ENCODE measurements around the gene SERPINA9.
"Not testable (repeated sequence)": the region's sequence is repeated elsewhere in the genome, so short reads cannot be mapped to it uniquely, and the experiment has no call there.

SERPINA9 gene

DNA sequence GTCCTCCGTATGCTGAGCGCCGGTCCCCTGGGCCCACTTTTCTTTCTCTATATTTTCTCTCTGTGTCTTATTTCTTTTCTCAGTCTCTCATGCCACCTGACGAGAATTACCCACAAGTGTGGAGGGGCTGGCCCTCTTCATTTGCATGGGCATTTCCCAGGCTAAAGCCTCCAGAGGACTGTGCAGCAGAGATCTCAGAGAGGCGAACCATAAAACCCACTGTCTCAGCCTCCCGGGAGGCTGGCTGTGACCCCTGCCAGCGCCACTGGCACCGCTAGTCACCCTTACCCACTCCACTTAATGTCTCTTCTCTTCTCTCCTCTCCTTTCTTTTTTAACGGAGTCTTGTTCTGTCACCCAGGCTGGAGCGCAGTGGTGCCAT is 7.1 kb upstream of the SERPINA9 start (continued):
- TF ChIP-seq ZNF544 (tag by site-specific recombination; IDR thresholded peaks at IDR 0.05): no peak
- TF ChIP-seq ZBTB6 (tag by site-specific recombination; IDR thresholded peaks at IDR 0.05): no peak
- no peak for TF ChIP-seq PRDM2 (tag by site-specific recombination; IDR thresholded peaks at IDR 0.05; ENCODE audit: borderline replicate concordance)
- no peak for TF ChIP-seq ZSCAN4 (tag by site-specific recombination; IDR thresholded peaks at IDR 0.05)

DNA sequence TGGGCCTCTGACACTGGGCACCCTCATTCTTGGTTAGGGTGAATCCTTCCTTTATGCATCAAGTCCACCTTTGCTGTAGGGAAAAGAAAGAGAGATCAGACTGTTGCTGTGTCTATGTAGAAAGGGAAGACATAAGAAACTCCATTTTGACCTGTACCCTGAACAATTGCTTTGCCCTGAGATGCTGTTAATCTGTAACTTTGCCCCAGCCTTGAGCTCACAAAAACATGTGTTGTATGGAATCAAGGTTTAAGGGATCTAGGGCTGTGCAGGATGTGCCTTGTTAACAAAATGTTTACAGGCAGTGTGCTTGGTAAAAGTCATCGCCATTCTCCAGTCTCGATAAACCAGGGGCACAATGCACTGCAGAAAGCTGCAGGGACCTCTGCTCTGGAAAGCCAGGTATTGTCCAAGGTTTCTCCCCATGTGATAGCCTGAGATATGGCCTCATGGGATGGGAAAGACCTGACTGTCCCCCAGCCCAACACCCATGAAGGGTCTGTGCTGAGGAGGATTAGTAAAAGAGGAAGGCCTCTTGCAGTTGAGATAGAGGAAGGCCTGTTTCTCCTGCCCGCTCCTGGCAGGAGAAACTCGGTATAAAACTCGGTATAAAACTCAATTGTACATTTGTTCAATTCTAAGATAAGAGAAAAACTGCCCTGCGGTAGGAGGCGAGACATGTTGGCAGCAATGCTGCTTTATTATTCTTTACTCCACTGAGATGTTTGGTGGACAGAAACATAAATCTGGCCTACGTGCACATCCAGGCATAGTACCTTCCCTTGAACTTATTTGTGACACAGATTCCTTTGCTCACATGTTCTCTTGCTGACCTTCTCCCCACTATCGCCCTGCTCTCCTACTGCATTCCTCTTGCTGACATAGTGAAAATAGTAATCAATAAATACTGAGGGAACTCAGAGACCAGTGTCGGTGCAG is 6.4 kb upstream of the SERPINA9 start:
- H3K9me3 ChIP-seq (ENCODE audit: control insufficient read depth, insufficient read depth, low read depth, low read length); H3K4me3 ChIP-seq (ENCODE audit: low read depth, low read length); CTCF ChIA-PET; POLR2A ChIA-PET; H3K36me3 ChIP-seq (ENCODE audit: control insufficient read depth in 2 of 2, insufficient read depth in 1 of 2, low read length in 2 of 2); H3K4me1 ChIP-seq (ENCODE audit: control insufficient read depth, insufficient read depth, low read length); H3K27ac ChIP-seq (ENCODE audit: extremely low read depth, low read depth, low read length): not testable (repeated sequence)

DNA sequence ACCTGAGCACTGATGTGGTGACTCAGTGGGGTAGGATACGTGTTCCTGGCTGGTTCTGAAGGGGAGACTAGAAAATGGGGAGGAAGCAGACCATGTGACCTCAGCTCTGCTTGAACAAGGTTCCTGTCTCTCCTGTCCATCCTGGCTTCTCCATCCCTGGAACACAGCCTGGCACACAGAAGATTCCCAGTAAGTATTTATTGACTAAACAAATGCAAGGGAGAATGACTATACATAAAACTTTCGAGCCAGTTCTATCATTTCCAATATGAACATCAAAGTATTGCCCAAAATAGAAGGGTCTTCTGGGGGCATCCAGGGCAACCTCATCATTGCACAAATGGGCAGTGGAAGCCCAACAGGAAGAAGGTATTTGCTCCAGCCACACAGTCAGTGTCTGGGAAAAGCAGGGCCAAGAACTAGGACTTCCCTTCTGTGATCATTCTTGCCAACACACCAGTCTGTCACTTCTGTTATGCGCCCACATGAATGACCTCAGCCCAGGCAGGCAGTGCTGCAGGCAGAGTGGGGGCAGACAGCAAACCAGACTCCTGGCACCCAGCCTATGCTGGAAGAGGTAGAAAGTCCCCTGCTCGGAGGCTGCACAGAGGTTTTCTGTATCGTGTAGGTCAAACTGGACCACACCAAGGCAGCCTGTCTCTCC is 5.6 kb upstream of the SERPINA9 start:
- H3K9me3 ChIP-seq (ENCODE audit: control insufficient read depth, insufficient read depth, low read depth, low read length): no peaks in the 10 kb centered on the region
- TF ChIP-seq ZNF266 (tag by site-specific recombination; IDR thresholded peaks at IDR 0.05; ENCODE audit: low read depth) (no peak), EGR2 (tag by site-specific recombination; IDR thresholded peaks at IDR 0.05; ENCODE audit: low read depth) (peak; percentile 81), ZFHX2 (tag by site-specific recombination; conservative IDR thresholded peaks at IDR 0.05) (peak; percentile 74)
- no peak overlapping the region for H3K4me3 ChIP-seq (ENCODE audit: low read depth, low read length)
- H3K36me3 ChIP-seq (ENCODE audit: control insufficient read depth in 2 of 2, insufficient read depth in 1 of 2, low read length in 2 of 2): no peaks in the 10 kb centered on the region
- no peaks in the 10 kb centered on the region for H3K4me1 ChIP-seq (ENCODE audit: control insufficient read depth, insufficient read depth, low read length)
- ChIA-PET POLR2A (no interaction called here), CTCF (interaction anchor here (1.6 kb wide), 1 partner anchor 48 kb away, joined by 3 read pairs; no protein-coding TSS in a partner anchor)
- no peak overlapping the region for H3K27ac ChIP-seq (ENCODE audit: extremely low read depth, low read depth, low read length)

DNA sequence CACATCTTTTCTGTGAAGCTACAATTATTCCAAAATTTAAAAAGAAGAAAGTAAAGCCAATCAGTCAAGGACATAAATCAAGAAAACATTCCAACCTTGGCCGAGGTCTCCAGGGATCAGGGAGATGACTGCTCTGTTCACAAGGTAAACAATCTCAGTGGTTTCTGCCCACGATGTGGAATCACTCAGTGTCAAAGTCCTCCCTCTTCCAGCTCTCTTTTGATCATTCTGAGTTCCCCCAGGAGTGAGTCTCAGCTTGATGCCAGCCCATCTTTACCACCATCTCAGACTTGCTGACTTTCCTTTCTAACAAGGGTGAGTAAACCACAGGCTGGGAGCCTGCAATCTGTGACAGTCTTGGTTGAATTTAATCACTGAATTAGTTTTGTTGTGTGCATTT is 4.8 kb upstream of the SERPINA9 start:
- ChIA-PET CTCF (interaction anchor here (0.9 to 1.6 kb wide), 2 partner anchors 47 to 344 kb away, joined by 3 read pairs; no protein-coding TSS in a partner anchor), POLR2A (no interaction called here)
- no peaks in the 10 kb centered on the region for H3K4me1 ChIP-seq (ENCODE audit: control insufficient read depth, insufficient read depth, low read length)
- H3K27ac ChIP-seq (ENCODE audit: extremely low read depth, low read depth, low read length): no peak overlapping the region
- H3K36me3 ChIP-seq (ENCODE audit: control insufficient read depth in 2 of 2, insufficient read depth in 1 of 2, low read length in 2 of 2): no peaks in the 10 kb centered on the region
- no peaks in the 10 kb centered on the region for H3K9me3 ChIP-seq (ENCODE audit: control insufficient read depth, insufficient read depth, low read depth, low read length)
- H3K4me3 ChIP-seq (ENCODE audit: low read depth, low read length): no peak overlapping the region
- TF ChIP-seq ZNF404 (tag by site-specific recombination; IDR thresholded peaks at IDR 0.05) (no peak), ZNF248 (tag by site-specific recombination; IDR thresholded peaks at IDR 0.05) (no peak), ZBTB11 (tag by site-specific recombination; conservative IDR thresholded peaks at IDR 0.05; ENCODE audit: low read depth) (no peak), ZNF692 (tag by site-specific recombination; IDR thresholded peaks at IDR 0.05) (no peak), ZNF514 (tag by site-specific recombination; IDR thresholded peaks at IDR 0.05) (no peak), ZBTB7A (tag by site-specific recombination; IDR thresholded peaks at IDR 0.05; ENCODE audit: low read depth) (no peak)
